GM18502 (cell line): Measurements from ENCODE around the gene L3MBTL1.

ENCODE experiments used
- ATAC-seq: cut with Tn5 transposase; IDR thresholded peaks from one replicate; pipeline ENCODE4 v1.9.1; 2021; ENCODE audit warnings: mild to moderate bottlenecking; ENCODE audit not compliant: unreplicated experiment, poor library complexity

L3MBTL1 gene

DNA sequence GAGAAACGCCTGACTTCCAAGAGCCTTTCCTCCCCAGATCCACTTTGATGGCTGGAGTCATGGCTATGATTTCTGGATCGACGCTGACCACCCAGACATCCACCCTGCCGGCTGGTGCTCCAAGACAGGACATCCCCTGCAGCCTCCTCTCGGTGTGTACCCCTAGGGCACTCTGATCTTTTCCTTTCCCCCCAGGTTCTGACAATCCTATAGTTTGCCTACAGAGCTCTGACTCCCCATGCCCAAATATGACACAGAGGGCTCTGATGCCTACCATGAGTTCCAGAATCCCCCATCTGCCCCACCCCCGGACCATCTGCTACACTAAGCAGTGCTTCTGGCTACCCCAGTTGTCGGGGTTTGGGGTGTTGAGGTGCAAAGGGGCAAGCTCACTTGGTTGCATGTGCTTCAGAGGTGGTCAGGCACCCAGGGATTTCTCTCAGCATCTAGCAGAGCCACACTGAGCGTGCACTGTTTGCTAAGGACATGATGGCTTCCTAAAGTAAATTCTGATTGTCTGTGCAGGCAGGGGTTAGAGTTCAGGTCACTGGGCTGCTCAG lies 27.4 kb downstream of the L3MBTL1 start:
- ATAC-seq: no peak

DNA sequence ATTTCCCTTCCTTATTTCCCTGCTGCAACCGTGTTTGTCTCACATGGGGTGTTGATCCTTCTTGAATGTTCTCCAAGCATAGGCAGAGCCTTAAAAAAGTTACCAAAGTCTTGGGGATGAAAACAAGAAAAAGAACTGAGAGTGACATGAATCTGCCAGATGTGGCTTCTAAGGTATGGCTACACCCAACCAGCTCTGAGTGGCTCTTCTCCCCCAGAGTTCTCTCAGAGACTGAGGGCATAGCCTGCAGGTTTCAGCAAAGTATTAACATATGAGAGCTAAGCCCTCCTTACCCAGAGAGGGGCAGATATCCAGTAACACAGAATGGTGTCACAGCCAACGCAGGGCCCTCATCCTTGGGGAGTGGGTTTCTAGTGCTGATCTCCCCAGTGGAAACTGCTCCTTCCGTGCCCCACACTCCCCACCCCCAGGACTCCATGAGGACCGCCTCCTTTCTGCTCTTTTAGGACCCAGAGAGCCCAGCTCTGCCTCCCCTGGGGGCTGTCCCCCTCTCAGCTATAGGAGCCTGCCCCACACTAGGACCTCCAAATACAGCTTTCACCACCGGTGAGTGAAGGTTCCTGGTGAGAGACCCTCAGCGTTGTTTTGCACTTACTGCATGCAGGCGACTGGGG lies 28.0 kb downstream of the L3MBTL1 start:
- no peak for ATAC-seq

DNA sequence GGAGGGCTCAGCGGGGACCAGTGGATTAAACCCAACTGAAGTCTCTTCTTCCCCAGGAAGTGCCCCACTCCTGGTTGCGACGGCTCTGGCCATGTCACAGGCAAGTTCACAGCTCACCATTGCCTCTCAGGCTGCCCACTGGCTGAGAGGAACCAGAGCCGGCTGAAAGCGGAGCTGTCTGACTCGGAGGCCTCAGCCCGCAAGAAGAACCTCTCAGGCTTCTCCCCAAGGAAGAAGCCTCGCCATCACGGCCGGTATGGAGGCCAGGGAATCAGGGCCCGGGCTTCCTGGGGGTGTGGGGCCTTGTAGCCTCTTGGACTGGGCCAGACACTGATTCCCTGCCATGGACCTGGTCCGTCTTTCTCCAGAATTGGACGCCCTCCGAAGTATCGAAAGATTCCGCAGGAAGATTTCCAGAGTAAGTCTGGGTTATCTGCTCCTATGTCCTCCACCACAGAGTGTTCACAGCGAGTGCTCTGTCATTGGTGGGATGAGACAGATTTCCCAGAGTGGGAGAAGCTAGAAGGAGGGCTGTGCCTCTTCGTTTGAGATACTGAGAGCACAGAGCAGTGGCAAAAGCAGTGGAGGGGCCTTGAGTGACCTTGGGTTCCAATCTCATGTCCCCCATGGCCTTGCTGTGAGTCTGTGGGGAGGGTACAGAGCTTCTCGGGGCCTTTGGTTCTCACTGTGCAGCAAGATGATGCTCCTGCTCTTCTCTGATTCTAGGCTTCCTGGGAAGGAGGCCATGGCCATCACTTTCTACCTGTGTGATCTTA lies 28.7 kb downstream of the L3MBTL1 start:
- ATAC-seq: no peak

DNA sequence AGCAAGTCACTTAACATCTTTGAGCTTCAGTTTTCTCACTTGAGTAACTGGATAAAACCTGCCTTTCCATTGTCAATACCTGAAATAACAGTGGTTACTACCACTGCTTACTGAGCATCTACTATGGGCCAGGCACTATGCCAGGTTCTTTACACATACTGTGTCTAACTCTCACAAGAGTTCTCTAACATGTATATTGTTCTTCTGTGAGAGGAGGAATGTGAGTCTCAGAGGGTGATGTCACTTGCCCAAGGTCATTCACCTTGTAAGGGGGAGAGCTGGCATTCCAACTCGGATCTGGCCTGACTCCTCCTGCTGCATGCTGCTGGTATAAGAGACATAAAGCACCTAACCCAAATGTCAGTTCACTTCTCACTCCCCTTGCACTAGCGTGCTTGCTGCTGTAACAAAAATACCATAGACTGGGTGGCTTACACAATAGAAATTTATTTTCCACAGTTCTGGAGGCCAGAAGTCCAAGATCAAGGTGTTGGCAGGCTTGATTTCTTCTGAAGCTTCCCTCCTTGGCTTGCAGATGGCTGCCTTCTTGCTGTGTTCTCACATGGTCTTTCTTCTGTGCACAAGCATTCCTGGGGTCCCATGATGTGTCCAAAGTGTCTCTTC lies 29.4 kb downstream of the L3MBTL1 start:
- no peak for ATAC-seq

DNA sequence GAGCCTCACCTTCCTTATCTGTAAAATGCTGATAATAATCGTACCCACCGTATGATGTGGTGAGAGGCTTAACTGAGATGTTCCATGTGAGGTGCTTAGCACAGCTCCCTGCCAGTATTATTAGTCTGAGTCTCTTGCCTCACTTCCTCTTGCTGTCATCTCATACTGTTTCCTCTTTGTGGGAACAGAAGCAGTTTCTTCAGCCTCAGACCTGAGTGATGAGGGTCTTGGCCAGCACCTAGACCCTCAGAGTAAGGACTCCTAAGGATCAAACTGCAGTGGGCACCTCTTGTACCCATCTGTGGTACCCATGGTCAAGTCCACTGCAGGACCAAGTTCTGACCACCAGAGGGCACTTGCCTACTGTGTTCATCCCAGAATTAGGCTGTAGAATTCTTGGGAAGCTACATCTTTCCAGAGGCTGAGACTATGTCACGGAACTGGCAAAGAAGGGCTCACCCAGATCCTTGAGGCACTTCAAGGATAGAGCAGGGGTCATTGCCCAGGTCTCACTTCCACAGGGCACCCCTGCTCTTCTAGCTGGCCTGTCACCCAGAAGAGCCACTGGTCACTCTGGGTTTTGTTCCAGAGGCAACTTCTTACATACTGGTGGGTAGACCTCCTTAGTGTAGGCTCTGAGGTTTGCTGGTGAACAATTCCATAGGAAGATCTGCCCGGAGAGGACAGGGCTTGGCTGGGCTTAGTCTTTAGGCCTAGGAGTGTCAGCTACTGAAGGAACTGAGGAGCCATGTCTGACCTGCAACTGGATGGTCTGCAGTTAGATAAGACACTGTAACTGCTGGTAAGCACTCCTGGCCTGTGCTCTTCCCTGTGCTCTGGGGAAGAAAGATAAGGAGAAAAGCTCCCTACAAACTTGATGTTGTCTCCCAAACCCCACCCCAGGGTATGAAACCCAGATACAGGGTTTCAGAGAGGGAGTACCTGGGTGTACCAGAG lies 30.7 kb downstream of the L3MBTL1 start:
- ATAC-seq: no peak

DNA sequence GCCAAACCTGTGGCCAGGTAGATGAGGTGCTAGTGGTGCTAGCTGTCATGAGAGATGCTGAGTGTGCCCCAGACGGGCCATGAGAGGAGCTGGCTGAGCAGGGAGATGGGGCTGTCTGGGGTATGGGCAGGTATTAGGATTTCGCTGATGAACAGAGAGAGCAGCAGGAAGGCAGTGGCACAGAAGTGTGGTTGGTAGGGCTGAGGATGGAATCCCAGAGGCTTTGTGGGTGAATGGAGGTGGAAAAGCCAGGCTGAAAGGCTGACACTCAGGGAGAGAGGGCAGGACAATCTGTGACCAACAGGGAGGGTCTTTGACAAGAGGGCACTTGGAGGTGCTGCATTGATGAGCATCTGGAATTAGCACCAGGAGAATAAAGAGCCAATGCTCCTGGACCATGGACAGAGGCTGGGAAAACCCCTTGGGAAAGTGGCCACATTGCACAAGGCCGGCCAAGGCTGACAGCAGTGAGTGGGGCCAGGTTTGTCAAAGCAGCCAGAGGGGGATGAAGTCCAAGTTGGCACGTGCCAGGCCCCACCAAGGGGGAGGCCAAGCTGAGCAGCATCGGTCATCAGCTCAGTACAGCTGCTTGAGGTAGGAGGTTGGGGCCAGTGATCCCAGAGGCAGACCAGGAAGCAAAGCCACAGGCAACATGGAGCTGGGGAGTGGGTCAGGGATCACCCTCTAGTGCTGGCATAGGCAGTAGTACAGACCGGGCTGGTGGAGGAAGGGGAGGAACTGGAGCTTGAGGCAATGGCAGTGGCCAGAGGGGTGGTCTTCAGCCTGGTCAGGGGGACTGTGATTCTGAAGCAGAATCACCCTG lies 31.6 kb downstream of the L3MBTL1 start:
- no peak for ATAC-seq

DNA sequence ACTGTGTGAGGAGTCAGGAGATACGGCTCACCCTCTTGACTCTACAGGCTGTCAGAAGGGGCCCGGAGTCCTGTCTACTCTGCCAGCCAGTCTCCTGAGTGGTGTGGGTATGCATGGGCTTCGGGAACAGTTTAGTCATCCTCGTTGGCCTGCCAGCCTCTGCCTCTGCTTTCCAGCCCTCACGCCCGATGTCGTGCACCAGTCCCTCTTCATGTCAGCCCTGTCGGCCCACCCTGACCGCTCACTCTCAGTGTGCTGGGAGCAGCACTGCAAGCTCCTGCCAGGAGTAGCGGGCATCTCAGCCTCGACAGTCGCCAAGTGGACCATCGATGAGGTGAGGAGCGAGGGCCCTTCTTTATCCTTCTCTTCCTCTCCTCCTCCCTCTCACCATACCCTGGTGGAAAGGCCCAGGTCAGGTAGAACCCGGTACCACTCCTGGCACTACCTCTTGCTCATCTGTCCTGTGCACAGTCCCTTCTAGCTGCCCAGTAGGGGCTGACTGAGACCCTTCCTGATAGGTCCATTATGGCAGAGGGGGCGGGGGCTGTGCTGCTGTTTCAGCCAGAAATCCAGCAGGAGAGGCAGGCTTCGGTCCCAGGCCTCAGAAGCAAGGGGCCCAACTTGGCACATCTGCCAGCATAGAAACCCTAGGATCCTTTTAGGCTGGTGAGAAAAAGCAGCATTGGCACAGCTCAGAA lies 32.6 kb downstream of the L3MBTL1 start:
- no peak for ATAC-seq

DNA sequence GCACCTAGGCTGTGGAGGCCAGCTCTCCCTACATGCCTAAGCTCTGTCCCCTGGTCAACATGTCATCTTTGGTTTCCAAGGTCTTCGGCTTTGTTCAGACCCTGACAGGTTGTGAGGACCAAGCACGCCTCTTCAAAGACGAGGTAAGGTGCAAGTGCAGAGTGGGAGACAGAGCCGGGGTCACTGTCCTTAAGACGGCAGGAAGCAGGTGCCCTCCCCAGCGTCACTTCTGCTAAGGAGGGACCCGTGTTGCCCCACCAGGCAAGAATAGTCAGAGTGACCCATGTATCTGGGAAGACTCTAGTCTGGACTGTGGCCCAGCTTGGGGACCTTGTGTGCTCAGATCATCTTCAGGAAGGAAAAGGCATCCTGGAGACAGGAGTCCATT lies 33.2 kb downstream of the L3MBTL1 start:
- no peak for ATAC-seq

DNA sequence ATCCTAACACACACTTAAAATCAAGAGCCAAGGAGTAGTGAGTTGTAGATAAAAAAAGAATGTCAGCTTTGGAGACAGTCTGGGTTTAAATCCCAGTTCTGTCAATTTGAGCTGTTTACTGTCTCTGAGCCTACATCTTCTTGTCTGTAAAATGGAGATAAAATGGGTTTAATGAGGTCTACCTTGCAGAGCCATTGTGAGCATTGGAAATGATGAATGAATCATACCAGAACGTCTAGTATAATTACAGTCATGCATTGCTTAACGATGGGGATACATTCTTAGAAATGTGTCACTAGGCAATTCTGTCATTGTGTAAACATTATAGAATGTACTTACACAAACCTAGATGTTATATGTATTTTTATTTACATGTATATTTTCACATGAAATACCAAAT lies 33.7 kb downstream of the L3MBTL1 start:
- ATAC-seq: no peak

DNA sequence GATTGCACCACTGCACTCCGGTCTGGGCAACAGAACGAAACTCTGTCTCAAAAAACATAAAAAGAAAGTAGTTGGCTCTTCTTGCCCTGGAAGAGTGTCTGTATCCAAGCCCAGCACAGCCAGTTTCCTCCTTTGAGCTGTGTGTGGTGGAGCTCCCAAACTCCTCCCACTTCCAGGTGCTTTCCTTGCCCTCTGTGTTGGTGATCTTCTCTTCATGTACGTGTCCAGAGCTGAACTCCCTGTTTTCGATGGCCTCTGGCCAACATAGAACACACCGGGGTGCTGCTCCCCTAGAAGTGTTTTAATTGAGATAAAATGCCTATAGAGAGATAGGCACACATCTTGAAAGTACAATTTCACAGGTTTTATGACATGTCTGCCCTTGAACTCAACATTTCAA lies 34.7 kb downstream of the L3MBTL1 start:
- ATAC-seq: no peak

DNA sequence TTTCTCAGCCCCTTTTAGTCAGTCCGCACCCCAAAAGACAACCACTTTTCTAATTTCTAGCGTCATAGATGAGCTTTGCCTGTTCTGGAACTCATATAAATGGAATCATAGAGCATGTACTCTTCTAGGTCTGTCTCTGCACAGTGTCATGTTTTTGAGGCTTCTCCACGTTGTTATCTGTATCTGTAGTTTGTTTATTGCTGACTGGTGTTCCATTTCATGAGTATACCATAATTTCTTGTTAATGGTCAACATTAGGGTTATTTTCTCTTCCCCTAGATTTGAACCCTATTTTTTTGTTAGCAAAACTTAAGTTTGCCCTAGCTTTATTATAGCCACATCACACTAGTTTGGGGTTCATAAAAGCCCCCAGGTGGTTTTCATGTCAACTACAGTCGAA lies 35.2 kb downstream of the L3MBTL1 start:
- no peak for ATAC-seq

DNA sequence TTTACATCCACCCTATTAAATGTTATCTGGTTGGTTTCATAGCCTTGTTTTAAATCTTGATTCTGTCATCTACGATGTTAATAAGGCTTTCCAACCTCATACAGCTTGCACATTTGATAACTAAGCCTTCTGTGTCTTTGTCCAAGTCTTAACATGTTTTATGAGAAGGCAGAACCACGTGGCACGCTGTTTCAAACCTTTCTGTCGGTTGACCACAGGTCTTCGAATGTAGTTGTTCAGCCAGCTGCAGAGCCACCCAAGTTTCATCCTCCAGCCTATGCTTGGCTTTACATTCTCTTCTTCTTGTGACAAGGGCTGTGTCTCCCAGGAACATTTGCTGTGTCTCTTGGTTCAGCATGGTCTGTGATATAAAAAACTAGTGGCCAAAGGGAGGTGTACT lies 35.6 kb downstream of the L3MBTL1 start:
- ATAC-seq: no peak

DNA sequence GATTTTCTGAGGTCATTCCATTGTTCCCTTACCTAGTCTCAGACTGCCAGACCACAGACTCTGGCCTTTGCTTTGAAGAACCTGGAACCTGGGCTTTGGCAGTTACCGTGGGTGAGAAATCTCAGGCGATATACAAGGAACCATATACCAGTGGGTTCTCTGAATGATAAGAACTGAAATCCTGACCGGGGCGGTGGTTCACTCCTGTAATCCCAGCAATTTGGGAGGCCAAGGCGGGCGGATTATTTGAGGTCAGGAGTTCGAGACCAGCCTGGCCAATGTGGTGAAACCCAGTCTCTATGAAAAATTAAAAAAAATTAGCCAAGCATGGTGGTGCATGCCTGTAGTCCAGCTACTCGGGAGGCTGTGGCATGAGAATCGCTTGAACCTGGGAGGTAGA lies 37.0 kb downstream of the L3MBTL1 start:
- ATAC-seq: no peak

DNA sequence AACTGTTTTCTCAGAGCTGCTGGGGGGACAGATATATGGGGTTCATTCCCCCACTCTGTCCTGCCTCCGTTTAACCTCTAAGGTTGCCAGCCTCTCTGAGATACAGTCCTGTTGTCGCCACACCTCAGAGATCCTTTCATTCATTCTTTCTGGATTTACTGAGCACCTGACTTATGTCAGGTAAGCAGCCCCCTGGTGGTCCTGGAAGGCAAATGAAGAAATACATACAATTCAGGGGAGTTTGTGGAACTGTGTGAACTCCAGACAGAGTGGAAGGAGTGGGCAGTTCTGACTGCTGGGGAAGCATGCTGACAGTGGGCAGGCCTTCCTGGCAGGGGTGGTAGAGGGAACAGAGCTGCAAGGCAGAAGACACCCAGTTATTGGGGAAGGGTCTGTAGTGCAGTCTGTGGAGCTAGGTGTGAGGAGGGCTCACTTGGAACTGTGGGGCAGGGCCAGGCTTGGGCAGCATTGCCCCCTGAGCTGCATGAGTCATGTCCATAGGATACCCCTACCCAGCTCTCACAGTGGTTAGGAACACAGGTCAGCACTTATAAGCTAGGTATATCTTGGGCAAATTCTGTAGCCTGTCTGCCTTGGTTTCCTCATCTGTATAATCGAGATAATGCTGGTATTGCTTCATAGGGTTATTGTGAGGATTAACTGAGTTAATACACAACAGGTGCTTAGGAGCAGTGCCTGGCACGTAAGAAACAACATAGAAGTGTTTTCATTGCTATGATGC lies 38.5 kb downstream of the L3MBTL1 start:
- ATAC-seq: no peak

DNA sequence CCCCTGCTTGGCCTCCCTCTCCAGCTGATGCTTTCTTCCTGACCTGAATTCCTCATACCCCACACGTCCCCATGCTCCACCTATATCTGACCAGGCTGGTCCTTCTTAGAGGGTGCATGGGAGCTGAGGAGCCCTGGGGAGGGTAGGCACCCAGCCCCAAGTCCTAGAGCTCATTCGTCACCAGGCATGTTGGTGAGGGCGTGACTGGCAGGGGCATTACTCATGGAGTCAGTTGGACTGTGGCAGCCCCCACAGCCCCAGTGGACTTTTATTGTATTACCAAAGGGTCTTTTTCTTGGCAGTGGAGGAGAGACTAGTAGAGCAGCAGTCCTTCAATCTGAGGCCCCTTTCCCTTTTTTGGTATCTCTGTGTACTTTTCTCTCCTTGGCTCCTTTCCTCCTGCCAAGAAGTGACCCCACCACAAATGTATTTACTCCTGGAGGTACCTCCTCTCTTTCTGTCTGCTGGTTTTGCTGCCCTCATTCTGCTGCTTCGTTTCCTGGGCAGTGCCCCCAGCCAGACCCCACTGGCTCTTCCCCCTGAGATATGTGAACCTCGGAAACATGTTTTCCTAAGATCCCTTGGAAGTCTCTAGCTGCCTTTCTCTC lies 40.9 kb downstream of the L3MBTL1 start:
- ATAC-seq: no peak

DNA sequence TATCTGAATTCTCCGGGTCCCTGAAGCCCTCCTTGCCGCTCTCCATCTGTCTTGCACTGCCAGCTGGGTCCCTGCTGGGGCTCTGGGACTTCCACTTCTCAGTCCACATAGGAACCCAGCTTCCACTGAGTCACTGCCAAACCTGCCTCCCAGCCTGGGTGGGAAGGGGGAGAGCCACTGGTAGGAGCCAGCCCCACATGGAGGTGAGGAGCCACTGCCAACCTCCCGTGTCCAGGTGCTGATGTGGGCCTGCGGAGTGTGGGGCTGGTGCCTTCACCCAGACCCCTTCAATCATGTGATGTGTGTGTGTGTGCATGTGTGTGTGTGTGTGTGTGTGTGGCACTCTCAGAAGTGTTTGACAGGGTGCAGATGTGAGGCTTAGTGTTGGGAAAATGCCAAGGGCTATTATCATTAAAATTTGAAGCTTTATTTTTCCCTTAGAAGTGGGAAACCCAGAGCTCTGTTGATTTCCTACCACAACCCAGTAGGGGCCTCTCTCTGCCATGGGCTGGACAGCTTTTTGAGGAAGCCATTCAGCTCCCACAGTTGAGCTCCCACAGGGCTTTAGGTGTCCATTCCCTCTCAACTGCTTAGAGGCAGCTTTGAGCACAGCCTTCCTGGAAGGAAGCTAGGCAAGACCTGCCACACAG lies 42.0 kb downstream of the L3MBTL1 start:
- no peak for ATAC-seq

DNA sequence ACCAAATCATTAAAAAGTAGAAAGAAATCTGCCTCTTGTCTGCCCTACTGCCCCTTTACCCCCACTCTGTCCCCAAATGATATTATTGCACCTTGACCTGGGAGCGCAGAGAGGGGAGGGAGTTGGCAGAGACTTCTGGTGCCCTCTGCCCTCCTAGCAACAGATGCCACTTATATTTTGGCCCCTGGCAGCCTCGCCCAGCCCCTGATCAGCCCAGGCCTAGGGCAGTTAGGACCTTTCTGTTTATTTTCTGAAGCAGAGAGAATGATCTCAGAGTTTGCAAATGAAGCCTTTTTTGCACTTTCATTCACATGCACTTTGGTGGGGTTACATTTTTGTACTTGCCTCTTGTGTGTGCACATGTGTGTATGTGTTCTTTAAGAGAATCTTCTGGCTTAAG lies 43.0 kb downstream of the L3MBTL1 start:
- no peak for ATAC-seq
